ENCODE results near the gene ERI3. TPM values are rescaled to one million over a fixed set of nuclear protein-coding genes. Genes with fewer than 3 reads are reported as not detected.

ERI3 gene
- polyA plus RNA-seq (2012; ENCODE audit: missing spikeins): 34.0 TPM

GRCh38 chr1:44354840-44355581 is at the start of gene ERI3:
Gene ERI3, minus strand, starts transcription at chr1:44355257. Its CDS starts 231 bp downstream, at chr1:44355026.
- DNase-seq (ENCODE audit: insufficient read length): peak; percentile 95
- no peak for TF ChIP-seq POLR2AphosphoS5 (IDR thresholded peaks at IDR 0.05; ENCODE audit: low read depth, low read length)
- TF ChIP-seq TAF1 (IDR thresholded peaks at IDR 0.05; ENCODE audit: borderline replicate concordance, low read depth, low read length): 0 out of 2 replicates have a peak, but pooled peaks have one; percentile 10
- TF ChIP-seq POLR2A (IDR thresholded peaks at IDR 0.05; ENCODE audit: low read depth, low read length): peak; percentile 61
- FAIRE-seq: peak; percentile 97

- no peak for TF ChIP-seq TAF1 (IDR thresholded peaks at IDR 0.05; ENCODE audit: borderline replicate concordance, low read depth, low read length)
- TF ChIP-seq POLR2A (IDR thresholded peaks at IDR 0.05; ENCODE audit: low read depth, low read length): no peak
- TF ChIP-seq POLR2AphosphoS5 (IDR thresholded peaks at IDR 0.05; ENCODE audit: low read depth, low read length): no peak
- FAIRE-seq: no peak
- DNase-seq (ENCODE audit: insufficient read length): no peak
Observed at GRCh38 chr1:44401256-44402228, 46.5 kb upstream of the ERI3 start.

- FAIRE-seq (no peak), DNase-seq (ENCODE audit: insufficient read length) (no peak)
- no peak for TF ChIP-seq POLR2A (IDR thresholded peaks at IDR 0.05; ENCODE audit: low read depth, low read length)
- no peak for TF ChIP-seq TAF1 (IDR thresholded peaks at IDR 0.05; ENCODE audit: borderline replicate concordance, low read depth, low read length)
- no peak for TF ChIP-seq POLR2AphosphoS5 (IDR thresholded peaks at IDR 0.05; ENCODE audit: low read depth, low read length)
Observed at GRCh38 chr1:44390277-44390676, 35.2 kb upstream of the ERI3 start.

- DNase-seq (ENCODE audit: insufficient read length) (no peak), FAIRE-seq (no peak)
- TF ChIP-seq TAF1 (IDR thresholded peaks at IDR 0.05; ENCODE audit: borderline replicate concordance, low read depth, low read length) (no peak), POLR2A (IDR thresholded peaks at IDR 0.05; ENCODE audit: low read depth, low read length) (no peak), POLR2AphosphoS5 (IDR thresholded peaks at IDR 0.05; ENCODE audit: low read depth, low read length) (no peak)
Observed at GRCh38 chr1:44389437-44389836, 34.4 kb upstream of the ERI3 start.

- DNase-seq (ENCODE audit: insufficient read length) (no peak), FAIRE-seq (no peak)
- TF ChIP-seq TAF1 (IDR thresholded peaks at IDR 0.05; ENCODE audit: borderline replicate concordance, low read depth, low read length) (no peak), POLR2AphosphoS5 (IDR thresholded peaks at IDR 0.05; ENCODE audit: low read depth, low read length) (no peak), POLR2A (IDR thresholded peaks at IDR 0.05; ENCODE audit: low read depth, low read length) (no peak)
Observed at GRCh38 chr1:44388551-44388950, 33.5 kb upstream of the ERI3 start.

- FAIRE-seq: no peak
- no peak for DNase-seq (ENCODE audit: insufficient read length)
- TF ChIP-seq POLR2AphosphoS5 (IDR thresholded peaks at IDR 0.05; ENCODE audit: low read depth, low read length) (no peak), POLR2A (IDR thresholded peaks at IDR 0.05; ENCODE audit: low read depth, low read length) (no peak), TAF1 (IDR thresholded peaks at IDR 0.05; ENCODE audit: borderline replicate concordance, low read depth, low read length) (no peak)
Observed at GRCh38 chr1:44380666-44381177, 25.7 kb upstream of the ERI3 start.

GRCh38 chr1:44377925-44378784 is 23.1 kb upstream of the ERI3 start:
- TF ChIP-seq POLR2AphosphoS5 (IDR thresholded peaks at IDR 0.05; ENCODE audit: low read depth, low read length): no peak
- TF ChIP-seq POLR2A (IDR thresholded peaks at IDR 0.05; ENCODE audit: low read depth, low read length): no peak
- no peak for TF ChIP-seq TAF1 (IDR thresholded peaks at IDR 0.05; ENCODE audit: borderline replicate concordance, low read depth, low read length)
- DNase-seq (ENCODE audit: insufficient read length): peak; percentile 31
- no peak for FAIRE-seq

- FAIRE-seq (no peak), DNase-seq (ENCODE audit: insufficient read length) (no peak)
- TF ChIP-seq TAF1 (IDR thresholded peaks at IDR 0.05; ENCODE audit: borderline replicate concordance, low read depth, low read length): no peak
- TF ChIP-seq POLR2AphosphoS5 (IDR thresholded peaks at IDR 0.05; ENCODE audit: low read depth, low read length): no peak
- no peak for TF ChIP-seq POLR2A (IDR thresholded peaks at IDR 0.05; ENCODE audit: low read depth, low read length)
Observed at GRCh38 chr1:44375547-44375946, 20.5 kb upstream of the ERI3 start.

GRCh38 chr1:44371206-44371605 is 16.1 kb upstream of the ERI3 start:
- TF ChIP-seq POLR2A (IDR thresholded peaks at IDR 0.05; ENCODE audit: low read depth, low read length): no peak
- no peak for DNase-seq (ENCODE audit: insufficient read length)
- FAIRE-seq: no peak

- FAIRE-seq: no peak
- no peak for DNase-seq (ENCODE audit: insufficient read length)
- TF ChIP-seq TAF1 (IDR thresholded peaks at IDR 0.05; ENCODE audit: borderline replicate concordance, low read depth, low read length) (no peak), POLR2A (IDR thresholded peaks at IDR 0.05; ENCODE audit: low read depth, low read length) (no peak), POLR2AphosphoS5 (IDR thresholded peaks at IDR 0.05; ENCODE audit: low read depth, low read length) (no peak)
Observed at GRCh38 chr1:44368471-44369151, 13.6 kb upstream of the ERI3 start.

Measured in GM12892 (cell line).